Right lobe of liver (tissue), 6 donors: ENCODE data around the gene KIF26A. TPM values are rescaled to one million over a fixed set of nuclear protein-coding genes. Genes with fewer than 3 reads are reported as not detected.

Source experiments
- ATAC-seq, 4 donors: fragments of 200-7000 bp; cut with Tn5 transposase; one replicate each; pipeline ENCODE4 v1.9.1; 2020; ENCODE audit warnings: mild to moderate bottlenecking in 4 of 4, moderate library complexity in 4 of 4
- DNase-seq, 3 donors: peaks; one replicate each; pipeline ENCODE4 v3.0.0-alpha.2; 2020
- H3K27ac ChIP-seq, 3 donors: fragments of 200-600 bp; one replicate each; pipeline ENCODE4 v1.8.0; 2022
- H3K27me3 ChIP-seq, 2 donors: fragments of 200-600 bp; one replicate each; pipeline ENCODE4 v1.8.0; 2022
- H3K36me3 ChIP-seq, 4 donors: fragments of 200-600 bp; sonication (generic) in 1 of 4; one replicate each; pipeline versions ENCODE4 v1.5.1 to v1.8.0; 2017 to 2022; ENCODE audit warnings: control low read depth in 1 of 4
- H3K4me1 ChIP-seq, 4 donors: fragments of 200-600 bp; sonication (generic) in 1 of 4; one replicate each; pipeline versions ENCODE4 v1.5.1 to v1.8.0; 2017 to 2022; ENCODE audit warnings: control low read depth in 1 of 4
- H3K4me3 ChIP-seq, 3 donors: fragments of 200-600 bp; one replicate each; pipeline ENCODE4 v1.8.0; 2022
- H3K9me3 ChIP-seq, 4 donors: fragments of 200-600 bp; sonication (generic) in 1 of 4; one replicate each; pipeline versions ENCODE4 v1.5.1 to v1.8.0; 2017 to 2022; ENCODE audit warnings: control low read depth in 1 of 4
- CTCF ChIP-seq, 4 donors: fragments of 200-600 bp in 3 of 4; fragments of 450-650 bp in 1 of 4; IDR thresholded peaks; one replicate each; pipeline versions ENCODE4 v1.5.1 to v1.8.0; 2016 to 2022; ENCODE audit warnings: antibody characterized with exemption in 4 of 4, mild to moderate bottlenecking in 2 of 4
- POLR2A ChIP-seq: fragments of 450-650 bp; IDR thresholded peaks from one replicate; pipeline ENCODE4 v1.6.1; 2017; ENCODE audit warnings: antibody characterized with exemption, mild to moderate bottlenecking
- WGBS: methylation state at CpG from one replicate; pipeline ENCODE4 v1.1.6; 2018; ENCODE audit warnings: low coverage, low lambda C conversion rate; ENCODE audit not compliant: insufficient coverage; ENCODE audit errors: missing lambda C conversion rate; 5-methylcytosine and 5-hydroxymethylcytosine counted together
- intact Hi-C, 2 donors: fragments of 100-400 bp; cut with DNase I; formaldehyde crosslinking; loops; one replicate each; pipeline versions ENCODE4 v1.11.2 to v1.14.1; 2022
- total RNA-seq, 6 experiments: library from RNA; depleted of rRNA in 2 of 6; stranded (reverse); fragments of >200 nt in 2 of 6; fragmentation: NEBNext Ultra II Directional in 3 of 6; extraction: Animal tissue kit (Norgen Biotek cat#: 25700) in 3 of 6; gene quantifications; one replicate each; pipeline versions ENCODE4 v1.1.0 to v1.2.4, GENCODE V29; 2016 to 2023
- donor health status: DM: no; HTN: yes; CAD: no.
- donor health status: DM: no; HTN: no; CAD: no.
- donor health status: DM: no; HTN: no; CAD: no.
- donor health status: DM: no; HTN: yes; CAD: no.
- donor health status: DM: no; HTN: yes; CAD: no.

Gene KIF26A
- total RNA-seq, 6 experiments from 2014 or later, result 0.79 to 1.5 (median 1.1) TPM

- Histone ChIP-seq H3K27me3 (no peaks in the 10 kb centered on the region), H3K27ac (no peak overlapping the region), H3K4me1 (no peaks in the 10 kb centered on the region), H3K4me3 (no peak overlapping the region), H3K36me3 (no peaks in the 10 kb centered on the region), H3K9me3 (no peaks in the 10 kb centered on the region)
- TF ChIP-seq POLR2A (no peak), CTCF (IDR thresholded peaks at IDR 0.05) (no peak)
- WGBS, result 85% methylated on average over 6 of the region's 27 CpGs
- DNase-seq (no peak), ATAC-seq (no peak)
- intact Hi-C loops, result no loop called here
Measured at GRCh38 chr14:104187121-104187889, 48.9 kb downstream of the KIF26A start.

- no peak for ATAC-seq
- TF ChIP-seq CTCF (IDR thresholded peaks at IDR 0.05) (no peak), POLR2A (no peak)
- WGBS, result 51% methylated on average over 4 of the region's 27 CpGs
- no peak for DNase-seq
- no peaks in the 10 kb centered on the region for H3K36me3 ChIP-seq
- H3K27ac ChIP-seq, result no peak overlapping the region
- no peak overlapping the region for H3K4me3 ChIP-seq
- intact Hi-C loops, result no loop called here
- H3K27me3 ChIP-seq, result no peaks in the 10 kb centered on the region
- no peaks in the 10 kb centered on the region for H3K9me3 ChIP-seq
- no peaks in the 10 kb centered on the region for H3K4me1 ChIP-seq
Measured at GRCh38 chr14:104187931-104188726, 49.7 kb downstream of the KIF26A start.

- no peak overlapping the region for H3K27ac ChIP-seq
- H3K4me1 ChIP-seq, result no peaks in the 10 kb centered on the region
- TF ChIP-seq POLR2A, result no peak
- TF ChIP-seq CTCF (IDR thresholded peaks at IDR 0.05), result no peak
- no peaks in the 10 kb centered on the region for H3K36me3 ChIP-seq
- no CpG with 5 or more reads among the region's 15 CpGs for WGBS
- intact Hi-C loops, result no loop called here
- no peak overlapping the region for H3K4me3 ChIP-seq
- no peak for DNase-seq
- no peaks in the 10 kb centered on the region for H3K9me3 ChIP-seq
- ATAC-seq, result no peak
- no peaks in the 10 kb centered on the region for H3K27me3 ChIP-seq
Measured at GRCh38 chr14:104188727-104189400, 50.5 kb downstream of the KIF26A start.

- no peak for TF ChIP-seq POLR2A
- no peak for TF ChIP-seq CTCF (IDR thresholded peaks at IDR 0.05)
- DNase-seq (no peak), ATAC-seq (no peak)
- Histone ChIP-seq H3K9me3 (no peaks in the 10 kb centered on the region), H3K27ac (no peak overlapping the region), H3K4me3 (no peak overlapping the region), H3K27me3 (no peaks in the 10 kb centered on the region), H3K36me3 (no peaks in the 10 kb centered on the region), H3K4me1 (no peaks in the 10 kb centered on the region)
- WGBS, result 80% methylated on average over 2 of the region's 24 CpGs
- intact Hi-C loops, result no loop called here
Measured at GRCh38 chr14:104189629-104190335, 51.4 kb downstream of the KIF26A start.
